Effector memory CD8-positive, alpha-beta T cell (primary cell): ENCODE measurements around the gene SCLY.

ENCODE experiments used
- ATAC-seq: fragments of 150-1000 bp; cut with Tn5 transposase; replicated peaks from 2 replicates; pipeline ENCODE4 v1.10.0; 2021; ENCODE audit warnings: mild to moderate bottlenecking, moderate library complexity
- DNase-seq, 3 experiments: peaks; one replicate each; pipeline ENCODE4 v3.0.0; 2021
- H3K27ac Mint-ChIP-seq, 2 donors: one replicate each; pipeline ENCODE4 v1.8.0; 2022; ENCODE audit warnings: mild to moderate bottlenecking in 2 of 2, mixed read lengths in 2 of 2, moderate library complexity in 2 of 2
- H3K27me3 Mint-ChIP-seq, 2 donors: one replicate each; pipeline ENCODE4 v1.8.0; 2022; ENCODE audit warnings: mixed read lengths in 2 of 2
- H3K36me3 Mint-ChIP-seq: one replicate; pipeline ENCODE4 v1.8.0; 2022; ENCODE audit warnings: mild to moderate bottlenecking, moderate library complexity, mixed read lengths; ENCODE audit not compliant: insufficient read depth
- H3K4me1 Mint-ChIP-seq, 2 donors: one replicate each; pipeline ENCODE4 v1.8.0; 2022; ENCODE audit warnings: low read depth in 2 of 2, mixed read lengths in 2 of 2
- H3K4me3 Mint-ChIP-seq, 2 donors: one replicate each; pipeline ENCODE4 v1.8.0; 2022; ENCODE audit warnings: mild to moderate bottlenecking in 2 of 2, mixed read lengths in 2 of 2, moderate library complexity in 2 of 2
- H3K9me3 Mint-ChIP-seq, 2 donors: one replicate each; pipeline ENCODE4 v1.8.0; 2022; ENCODE audit warnings: mixed read lengths in 2 of 2

Gene SCLY

DNA sequence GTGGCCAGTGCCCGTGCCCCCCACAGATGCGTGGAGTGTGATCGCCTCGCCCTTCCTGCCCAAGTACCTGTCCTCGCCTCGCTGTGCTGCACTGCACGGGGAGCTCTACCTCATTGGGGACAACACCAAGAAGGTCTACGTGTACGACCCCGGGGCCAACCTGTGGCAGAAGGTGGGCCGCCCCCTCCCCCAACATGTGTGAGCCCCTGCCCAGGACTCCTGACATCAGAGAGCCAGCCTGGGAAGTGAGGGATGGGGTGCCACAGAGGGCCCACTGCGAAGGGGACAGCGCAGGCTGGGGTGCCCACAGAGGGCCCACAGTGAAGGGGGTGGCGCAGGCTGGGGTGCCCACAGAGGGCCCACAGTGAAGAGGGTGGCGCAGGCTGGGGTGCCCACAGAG is 88.2 kb downstream of the SCLY start:
- ATAC-seq, result no peak
- Mint-ChIP-seq H3K36me3 (no peaks in the 10 kb centered on the region), H3K4me1 (peaks cover 2 to 3% of the 10 kb centered on the region in 2 donors), H3K9me3 (no peaks in the 10 kb centered on the region), H3K27ac (no peak overlapping the region), H3K27me3 (no peaks in the 10 kb centered on the region), H3K4me3 (no peak overlapping the region)
- no peak for DNase-seq
